ENCODE results near the gene PRAMEF1.

DNA sequence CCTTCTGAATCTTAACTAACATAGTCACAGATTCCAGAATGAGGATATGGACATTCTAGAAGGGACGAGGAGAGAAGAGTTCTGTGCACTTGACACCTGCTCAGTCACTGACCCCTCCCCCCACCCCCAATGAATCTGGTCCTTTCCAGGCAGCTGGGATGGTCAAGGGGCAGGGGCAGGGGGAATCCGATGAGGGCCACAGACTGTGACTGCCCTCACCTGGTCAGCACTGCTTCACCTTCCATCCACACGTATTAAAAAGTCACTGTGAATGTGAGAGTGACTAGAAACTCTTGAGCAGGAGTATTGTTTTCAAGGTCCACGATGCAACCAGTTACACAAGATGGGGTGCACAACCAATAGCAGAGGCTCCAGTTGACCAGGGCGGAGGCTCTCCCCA, 27.2 kb upstream of the PRAMEF1 start:
- TF ChIP-seq CTCF (IDR thresholded peaks at IDR 0.05) (no peak), POLR2A (IDR thresholded peaks at IDR 0.05) (no peak)

Measured in heart left ventricle (tissue), 13 donors.